SU-DHL-6 (cell line): Measurements from ENCODE around the gene HOXD10.

Experiments
- H2AFZ ChIP-seq: fragments of 200-600 bp; sonication (generic); 2 replicates; pipeline ENCODE4 v1.6.1; 2014; ENCODE audit warnings: low read depth, mild to moderate bottlenecking, moderate library complexity, mixed read lengths, antibody characterized with exemption, low read length; ENCODE audit not compliant: severe bottlenecking
- H3F3A ChIP-seq: fragments of 200-600 bp; shearing (Covaris generic); 2 replicates; pipeline ENCODE4 v1.6.0; 2016; ENCODE audit warnings: antibody characterized with exemption, mild to moderate bottlenecking; ENCODE audit not compliant: insufficient read depth
- H3K27ac ChIP-seq: fragments of 200-600 bp; sonication (generic); 2 replicates; pipeline ENCODE4 v1.5.1; 2016; ENCODE audit warnings: low read depth, mild to moderate bottlenecking, low read length, moderate library complexity, mixed read lengths
- H3K27me3 ChIP-seq: fragments of 200-600 bp; sonication (generic), shearing (Covaris generic); 2 replicates; pipeline ENCODE4 v1.6.0; 2014; ENCODE audit warnings: mild to moderate bottlenecking, low read length
- H3K36me3 ChIP-seq: fragments of 200-600 bp; sonication (generic); 2 replicates; pipeline ENCODE4 v1.6.1; 2014; ENCODE audit warnings: mild to moderate bottlenecking, low read length, mixed read lengths
- H3K4me2 ChIP-seq: fragments of 300-600, 200-600 bp; shearing (Covaris generic), sonication (generic); 2 replicates; pipeline ENCODE4 v1.6.0; 2014; ENCODE audit warnings: low read length, low read depth, mild to moderate bottlenecking; ENCODE audit not compliant: poor library complexity, severe bottlenecking
- H3K4me3 ChIP-seq: fragments of 200-600 bp; sonication (generic); 2 replicates; pipeline ENCODE4 v1.5.1; 2014; ENCODE audit warnings: antibody characterized with exemption, low read length, mild to moderate bottlenecking, mixed read lengths; ENCODE audit not compliant: insufficient read depth, poor library complexity, severe bottlenecking
- H3K79me2 ChIP-seq: fragments of 200-600 bp; sonication (generic); 2 replicates; pipeline ENCODE4 v1.6.1; 2014; ENCODE audit warnings: mild to moderate bottlenecking, low read length, moderate library complexity; ENCODE audit not compliant: insufficient read depth
- H3K9ac ChIP-seq: fragments of 200-600 bp; sonication (generic); 2 replicates; pipeline ENCODE4 v1.7.0; 2014; ENCODE audit warnings: mild to moderate bottlenecking, low read length
- H3K9me2 ChIP-seq: fragments of 200-600 bp; sonication (generic); replicated peaks from 2 replicates; pipeline ENCODE4 v1.6.1; 2014; ENCODE audit warnings: low read length; ENCODE audit not compliant: insufficient read depth
- H3K9me3 ChIP-seq: fragments of 200-600 bp; sonication (generic); 2 replicates; pipeline ENCODE4 v1.6.1; 2014; ENCODE audit warnings: low read length, mixed read lengths; ENCODE audit not compliant: insufficient read depth
- H4K20me1 ChIP-seq: fragments of 200-600 bp; sonication (generic); 2 replicates; pipeline ENCODE4 v1.6.1; 2014; ENCODE audit warnings: low read depth, mild to moderate bottlenecking, antibody characterized with exemption, low read length, moderate library complexity, mixed read lengths
- EZH2phosphoT487 ChIP-seq: fragments of 200-600 bp; sonication (generic), shearing (Covaris generic); conservative IDR thresholded peaks from 2 replicates; pipeline ENCODE4 v1.6.1; 2018; ENCODE audit warnings: mild to moderate bottlenecking, antibody characterized with exemption, low read length, moderate library complexity, mixed read lengths
- TF ChIP-seq, protein P1 (sequence below): fragments of 200-600 bp; sonication (generic); IDR thresholded peaks from one replicate; pipeline ENCODE4 v1.5.1; 2017; ENCODE audit warnings: antibody characterized with exemption, mild to moderate bottlenecking, low read length, moderate library complexity; ENCODE audit not compliant: insufficient read depth, poor library complexity, severe bottlenecking

The HOXD10 gene

GRCh38 chr2:176149481-176149938 lies 32.9 kb downstream of the HOXD10 start:
- TF ChIP-seq EZH2phosphoT487, result no peak
- TF ChIP-seq, protein P1, sequence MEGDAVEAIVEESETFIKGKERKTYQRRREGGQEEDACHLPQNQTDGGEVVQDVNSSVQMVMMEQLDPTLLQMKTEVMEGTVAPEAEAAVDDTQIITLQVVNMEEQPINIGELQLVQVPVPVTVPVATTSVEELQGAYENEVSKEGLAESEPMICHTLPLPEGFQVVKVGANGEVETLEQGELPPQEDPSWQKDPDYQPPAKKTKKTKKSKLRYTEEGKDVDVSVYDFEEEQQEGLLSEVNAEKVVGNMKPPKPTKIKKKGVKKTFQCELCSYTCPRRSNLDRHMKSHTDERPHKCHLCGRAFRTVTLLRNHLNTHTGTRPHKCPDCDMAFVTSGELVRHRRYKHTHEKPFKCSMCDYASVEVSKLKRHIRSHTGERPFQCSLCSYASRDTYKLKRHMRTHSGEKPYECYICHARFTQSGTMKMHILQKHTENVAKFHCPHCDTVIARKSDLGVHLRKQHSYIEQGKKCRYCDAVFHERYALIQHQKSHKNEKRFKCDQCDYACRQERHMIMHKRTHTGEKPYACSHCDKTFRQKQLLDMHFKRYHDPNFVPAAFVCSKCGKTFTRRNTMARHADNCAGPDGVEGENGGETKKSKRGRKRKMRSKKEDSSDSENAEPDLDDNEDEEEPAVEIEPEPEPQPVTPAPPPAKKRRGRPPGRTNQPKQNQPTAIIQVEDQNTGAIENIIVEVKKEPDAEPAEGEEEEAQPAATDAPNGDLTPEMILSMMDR, result no peak
- Histone ChIP-seq H3K36me3 (no peaks in the 10 kb centered on the region), H4K20me1 (no peaks in the 10 kb centered on the region), H3F3A (no peaks in the 10 kb centered on the region), H3K9ac (no peak overlapping the region), H3K9me2 (no peaks in the 10 kb centered on the region), H3K79me2 (no peaks in the 10 kb centered on the region), H3K4me3 (no peak overlapping the region), H2AFZ (no peak overlapping the region), H3K9me3 (no peaks in the 10 kb centered on the region), H3K27me3 (no peaks in the 10 kb centered on the region), H3K4me2 (no peak overlapping the region), H3K27ac (no peak overlapping the region)

DNA sequence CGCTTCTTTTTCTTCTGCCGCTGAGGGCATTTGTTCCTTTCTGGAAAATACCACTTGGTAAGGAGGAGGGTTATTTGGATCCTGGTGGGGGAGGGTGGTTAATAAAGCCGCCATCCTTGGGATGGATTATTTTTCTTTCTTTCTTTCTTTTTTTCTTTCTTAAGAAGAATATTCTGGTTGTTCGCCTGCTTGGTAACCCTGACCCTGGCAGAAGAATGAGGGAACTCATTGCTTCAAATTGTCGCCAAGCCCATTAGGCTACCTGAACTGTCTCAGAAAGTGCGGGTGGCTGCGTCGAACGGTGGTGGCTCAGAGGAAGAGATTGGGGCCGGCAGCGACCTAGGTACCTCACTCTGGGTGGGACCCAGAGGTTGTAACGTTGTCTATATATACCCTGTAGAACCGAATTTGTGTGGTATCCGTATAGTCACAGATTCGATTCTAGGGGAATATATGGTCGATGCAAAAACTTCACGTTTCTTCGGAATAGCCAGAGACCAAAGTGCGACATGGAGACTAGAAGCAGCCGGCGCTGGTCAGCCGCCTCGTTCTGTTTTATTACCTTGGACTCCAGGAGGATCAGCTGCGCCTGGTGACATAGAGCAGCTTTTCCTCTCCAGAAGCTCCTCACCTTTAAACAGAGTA lies 33.5 kb downstream of the HOXD10 start:
- H2AFZ ChIP-seq, result no peak overlapping the region
- H3K9ac ChIP-seq, result no peak overlapping the region
- no peaks in the 10 kb centered on the region for H3K9me2 ChIP-seq
- TF ChIP-seq, protein P1, result no peak
- TF ChIP-seq EZH2phosphoT487, result no peak
- H3K9me3 ChIP-seq, result no peaks in the 10 kb centered on the region
- no peaks in the 10 kb centered on the region for H3F3A ChIP-seq
- no peaks in the 10 kb centered on the region for H3K36me3 ChIP-seq
- H3K4me3 ChIP-seq, result no peak overlapping the region
- H3K27me3 ChIP-seq, result no peaks in the 10 kb centered on the region
- H3K79me2 ChIP-seq, result no peaks in the 10 kb centered on the region
- H3K27ac ChIP-seq, result no peak overlapping the region
- H3K4me2 ChIP-seq, result no peak overlapping the region
- H4K20me1 ChIP-seq, result no peaks in the 10 kb centered on the region

DNA sequence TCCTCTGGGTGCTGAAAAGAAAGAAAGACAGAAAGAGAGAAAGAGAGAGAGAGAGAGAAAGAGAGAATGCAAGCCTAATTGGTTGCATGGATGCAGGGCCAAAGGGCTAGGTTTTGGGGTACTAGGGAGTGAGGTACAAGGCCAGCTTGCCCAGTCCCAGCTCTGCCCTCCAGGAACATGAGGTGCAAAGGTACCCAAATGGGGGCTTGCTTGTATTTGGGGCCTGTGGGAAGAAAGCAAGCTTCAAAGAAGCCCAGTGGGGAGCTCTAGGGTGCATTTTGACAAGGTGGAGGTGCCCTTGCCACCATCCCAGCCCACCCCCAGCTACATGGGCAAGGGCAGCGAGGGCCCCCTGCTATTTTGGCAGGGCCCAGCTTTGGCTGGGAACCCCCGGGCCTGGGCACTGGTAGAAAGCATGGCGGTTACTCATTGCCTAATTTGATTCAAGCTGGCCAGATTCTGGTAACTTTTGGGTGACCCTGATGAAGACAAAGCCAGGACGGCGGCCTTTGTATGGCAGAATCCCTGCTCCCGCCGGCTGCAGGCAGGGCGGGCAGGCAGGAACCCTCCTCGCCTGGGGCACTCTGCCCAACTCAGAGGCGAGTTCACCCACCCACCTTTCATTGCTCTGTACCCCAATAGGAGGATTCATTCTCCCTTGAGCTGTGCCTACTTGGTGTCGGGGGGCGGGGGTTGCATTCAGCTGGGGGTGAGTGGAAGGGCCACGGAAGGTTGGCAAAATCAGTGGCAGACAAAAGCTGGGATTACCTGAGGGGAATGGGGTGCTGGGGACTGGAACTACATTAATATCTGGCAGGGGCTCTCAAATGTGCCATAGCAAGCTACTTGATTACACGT lies 34.2 kb downstream of the HOXD10 start:
- H3F3A ChIP-seq, result no peaks in the 10 kb centered on the region
- H3K36me3 ChIP-seq, result no peaks in the 10 kb centered on the region
- no peaks in the 10 kb centered on the region for H3K79me2 ChIP-seq
- no peaks in the 10 kb centered on the region for H3K27me3 ChIP-seq
- H3K9me2 ChIP-seq, result no peaks in the 10 kb centered on the region
- no peak for TF ChIP-seq EZH2phosphoT487
- TF ChIP-seq, protein P1, result no peak
- H3K9ac ChIP-seq, result no peak overlapping the region
- no peaks in the 10 kb centered on the region for H3K9me3 ChIP-seq
- H3K4me3 ChIP-seq, result no peak overlapping the region
- H3K27ac ChIP-seq, result no peak overlapping the region
- H3K4me2 ChIP-seq, result no peak overlapping the region
- H4K20me1 ChIP-seq, result no peaks in the 10 kb centered on the region
- H2AFZ ChIP-seq, result no peak overlapping the region
